ENCODE data around the gene GPC2.

DNA sequence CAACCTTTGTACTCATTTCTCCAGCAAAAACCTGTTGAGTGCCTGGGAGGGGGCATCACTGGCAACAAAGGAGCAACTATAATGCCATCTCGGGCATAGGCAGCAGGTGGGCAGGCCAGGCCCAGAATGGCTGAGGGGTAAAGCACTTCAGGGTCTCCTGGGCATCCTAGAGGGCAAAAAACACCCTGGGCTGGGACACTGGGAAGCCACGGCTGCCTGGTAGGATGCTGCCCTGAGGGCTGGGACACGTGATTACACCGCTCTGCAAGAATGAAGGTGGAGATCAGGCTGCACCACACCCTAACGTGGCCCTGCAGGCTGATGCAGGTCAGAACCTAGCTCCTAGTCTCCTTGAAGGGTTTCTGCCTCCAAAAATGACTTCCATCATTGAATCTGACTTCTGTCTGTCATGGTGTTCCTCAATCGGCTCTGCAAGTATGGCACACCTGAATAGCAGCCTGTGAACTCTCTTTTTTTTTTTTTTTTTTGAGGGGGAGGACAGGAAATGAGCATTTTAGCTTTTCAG is 14.1 kb downstream of the GPC2 start:
- TF ChIP-seq EZH2 (IDR thresholded peaks at IDR 0.05; ENCODE audit: insufficient read depth, poor library complexity, severe bottlenecking) (no peak), EZH2phosphoT487 (IDR thresholded peaks at IDR 0.05; ENCODE audit: insufficient read depth, low read depth) (no peak)

All from GM23248 (cell line).